KMS-11 (cell line): ENCODE data around the gene SLC2A5.

Source experiments
- H2AFZ ChIP-seq: fragments of 200-600 bp; sonication (generic); 2 replicates; pipeline ENCODE4 v1.6.1; 2016; ENCODE audit warnings: antibody characterized with exemption, mixed run types, low read depth
- H3K27ac ChIP-seq: fragments of 200-600 bp; sonication (generic); 2 replicates; pipeline ENCODE4 v1.6.1; 2016; ENCODE audit warnings: mild to moderate bottlenecking, mixed run types
- H3K27me3 ChIP-seq: fragments of 200-600 bp; sonication (generic); 2 replicates; pipeline ENCODE4 v1.6.1; 2017; ENCODE audit warnings: mild to moderate bottlenecking, low read depth, mixed run types, moderate library complexity; ENCODE audit not compliant: insufficient read depth
- H3K36me3 ChIP-seq: fragments of 200-600 bp; sonication (generic); 2 replicates; pipeline ENCODE4 v1.6.1; 2017; ENCODE audit warnings: mild to moderate bottlenecking, mixed run types; ENCODE audit not compliant: insufficient read depth
- H3K4me1 ChIP-seq: fragments of 200-600 bp; sonication (generic); 2 replicates; pipeline ENCODE4 v1.6.1; 2016; ENCODE audit warnings: mild to moderate bottlenecking, low read depth, mixed run types; ENCODE audit not compliant: poor library complexity, severe bottlenecking
- H3K4me2 ChIP-seq: fragments of 200-600 bp; sonication (generic); 2 replicates; pipeline ENCODE4 v1.7.0; 2016; ENCODE audit warnings: mild to moderate bottlenecking, mixed run types
- H3K4me3 ChIP-seq: fragments of 200-600 bp; sonication (generic); IDR thresholded peaks from 2 replicates; pipeline ENCODE4 v1.6.1; 2017; ENCODE audit warnings: low read depth, low read length, mixed read lengths; ENCODE audit not compliant: insufficient read depth
- H3K79me2 ChIP-seq: fragments of 200-600 bp; sonication (generic); 2 replicates; pipeline ENCODE4 v1.6.1; 2016; ENCODE audit warnings: low read depth, mixed run types; ENCODE audit not compliant: insufficient read depth
- H3K9ac ChIP-seq: fragments of 200-600 bp; sonication (generic); 2 replicates; pipeline ENCODE4 v1.6.1; 2016; ENCODE audit warnings: mild to moderate bottlenecking, mixed run types
- H4K20me1 ChIP-seq: fragments of 200-600 bp; sonication (generic); 2 replicates; pipeline ENCODE4 v1.6.1; 2016; ENCODE audit warnings: mild to moderate bottlenecking, mixed run types; ENCODE audit not compliant: insufficient read depth
- TF ChIP-seq, protein P1 (sequence below): fragments of 200-600 bp; sonication (generic); conservative IDR thresholded peaks from 2 replicates; pipeline ENCODE4 v1.6.1; 2017; ENCODE audit warnings: low read depth, mild to moderate bottlenecking, antibody characterized with exemption, low read length, moderate library complexity, mixed read lengths

SLC2A5 gene

DNA sequence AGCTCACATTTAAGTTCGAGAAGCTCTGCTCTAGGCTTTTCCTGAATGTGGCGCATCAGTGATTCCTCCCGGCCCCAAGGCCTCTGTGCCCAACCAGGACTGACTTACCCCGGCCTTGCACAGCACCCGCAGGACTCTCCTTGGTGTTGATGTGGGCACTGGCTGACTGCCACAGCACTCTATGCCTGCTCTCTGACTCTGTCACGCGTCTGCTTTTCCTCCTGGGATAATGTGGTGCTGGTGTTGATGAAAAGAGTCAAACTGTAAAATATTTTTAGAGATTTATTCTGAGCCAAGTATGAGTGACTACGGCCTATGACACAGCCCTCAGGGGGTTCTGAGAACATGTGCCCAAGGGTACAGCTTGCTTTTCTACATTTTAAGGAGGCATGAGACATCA, 15.5 kb upstream of the SLC2A5 start:
- TF ChIP-seq, protein P1, sequence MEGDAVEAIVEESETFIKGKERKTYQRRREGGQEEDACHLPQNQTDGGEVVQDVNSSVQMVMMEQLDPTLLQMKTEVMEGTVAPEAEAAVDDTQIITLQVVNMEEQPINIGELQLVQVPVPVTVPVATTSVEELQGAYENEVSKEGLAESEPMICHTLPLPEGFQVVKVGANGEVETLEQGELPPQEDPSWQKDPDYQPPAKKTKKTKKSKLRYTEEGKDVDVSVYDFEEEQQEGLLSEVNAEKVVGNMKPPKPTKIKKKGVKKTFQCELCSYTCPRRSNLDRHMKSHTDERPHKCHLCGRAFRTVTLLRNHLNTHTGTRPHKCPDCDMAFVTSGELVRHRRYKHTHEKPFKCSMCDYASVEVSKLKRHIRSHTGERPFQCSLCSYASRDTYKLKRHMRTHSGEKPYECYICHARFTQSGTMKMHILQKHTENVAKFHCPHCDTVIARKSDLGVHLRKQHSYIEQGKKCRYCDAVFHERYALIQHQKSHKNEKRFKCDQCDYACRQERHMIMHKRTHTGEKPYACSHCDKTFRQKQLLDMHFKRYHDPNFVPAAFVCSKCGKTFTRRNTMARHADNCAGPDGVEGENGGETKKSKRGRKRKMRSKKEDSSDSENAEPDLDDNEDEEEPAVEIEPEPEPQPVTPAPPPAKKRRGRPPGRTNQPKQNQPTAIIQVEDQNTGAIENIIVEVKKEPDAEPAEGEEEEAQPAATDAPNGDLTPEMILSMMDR = no peak
- Histone ChIP-seq H3K9ac (no peak overlapping the region), H2AFZ (no peak overlapping the region), H3K27ac (no peak overlapping the region), H4K20me1 (no peaks in the 10 kb centered on the region), H3K27me3 (peaks cover 71% of the 10 kb centered on the region), H3K4me2 (no peak overlapping the region), H3K4me3 (no peak overlapping the region), H3K4me1 (peaks cover 22% of the 10 kb centered on the region), H3K36me3 (no peaks in the 10 kb centered on the region), H3K79me2 (no peaks in the 10 kb centered on the region)

DNA sequence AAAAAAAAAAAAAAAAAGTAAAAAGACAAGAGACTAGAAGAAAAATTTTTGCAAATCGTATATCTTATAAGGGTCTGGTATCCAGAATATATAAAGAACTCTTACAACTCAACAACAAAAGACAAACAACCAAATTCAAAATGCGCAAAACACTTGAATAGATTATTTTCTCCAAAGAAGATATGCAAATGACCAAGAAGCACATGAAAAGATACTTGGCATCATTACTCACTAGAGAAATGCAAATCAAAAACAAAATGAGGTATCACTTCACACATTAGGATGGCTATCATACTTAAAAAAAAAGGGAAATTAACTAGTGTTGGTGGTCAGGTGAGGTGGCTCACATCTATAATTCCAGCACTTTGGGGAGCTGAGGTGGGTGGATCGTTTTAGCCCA, 12.0 kb upstream of the SLC2A5 start:
- Histone ChIP-seq H3K9ac (no peak overlapping the region), H4K20me1 (no peaks in the 10 kb centered on the region), H3K27ac (no peak overlapping the region), H3K4me3 (no peak overlapping the region), H3K4me2 (peak overlapping the region; percentile 30; the same call in 1 of the 2 replicates), H3K4me1 (peaks cover 44% of the 10 kb centered on the region), H3K27me3 (peaks cover 80% of the 10 kb centered on the region), H3K79me2 (no peaks in the 10 kb centered on the region), H3K36me3 (no peaks in the 10 kb centered on the region), H2AFZ (no peak overlapping the region)
- TF ChIP-seq, protein P1 = no peak

DNA sequence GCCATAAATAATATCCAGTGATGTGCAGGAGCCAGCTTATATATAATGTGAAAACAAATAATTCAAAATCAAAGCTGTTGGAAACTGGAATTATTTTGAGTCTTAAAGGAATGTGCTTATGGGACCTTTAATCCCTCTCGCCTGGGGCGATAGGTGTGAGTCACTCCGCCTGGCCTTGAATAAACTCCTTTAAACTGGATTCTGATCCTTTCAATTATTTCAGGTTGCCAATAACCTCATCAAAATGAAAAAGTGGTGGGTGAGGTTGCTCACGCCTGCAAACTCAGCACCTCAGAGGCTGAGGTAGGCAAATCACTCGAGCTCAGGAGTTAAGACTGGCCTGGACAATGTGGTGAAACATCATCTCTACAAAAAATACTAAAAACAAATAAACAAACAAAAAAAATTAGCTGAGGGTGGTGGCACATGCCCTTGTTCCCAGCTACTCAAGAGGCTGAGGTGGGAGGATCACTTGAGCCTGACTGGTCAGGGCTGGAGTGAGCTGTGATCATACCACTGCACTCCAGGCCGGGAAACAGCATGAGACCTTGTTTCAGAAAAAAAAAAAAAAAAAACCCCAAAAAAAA, 11.4 kb upstream of the SLC2A5 start:
- H4K20me1 ChIP-seq = no peaks in the 10 kb centered on the region
- no peaks in the 10 kb centered on the region for H3K36me3 ChIP-seq
- peaks cover 80% of the 10 kb centered on the region for H3K27me3 ChIP-seq
- H3K27ac ChIP-seq = no peak overlapping the region
- peak overlapping the region; percentile 16 for H3K4me3 ChIP-seq
- peak overlapping the region; percentile 30 for H3K4me2 ChIP-seq
- peaks cover 44% of the 10 kb centered on the region for H3K4me1 ChIP-seq
- H3K79me2 ChIP-seq = no peaks in the 10 kb centered on the region
- TF ChIP-seq, protein P1 = no peak
- no peak overlapping the region for H2AFZ ChIP-seq
- H3K9ac ChIP-seq = no peak overlapping the region

DNA sequence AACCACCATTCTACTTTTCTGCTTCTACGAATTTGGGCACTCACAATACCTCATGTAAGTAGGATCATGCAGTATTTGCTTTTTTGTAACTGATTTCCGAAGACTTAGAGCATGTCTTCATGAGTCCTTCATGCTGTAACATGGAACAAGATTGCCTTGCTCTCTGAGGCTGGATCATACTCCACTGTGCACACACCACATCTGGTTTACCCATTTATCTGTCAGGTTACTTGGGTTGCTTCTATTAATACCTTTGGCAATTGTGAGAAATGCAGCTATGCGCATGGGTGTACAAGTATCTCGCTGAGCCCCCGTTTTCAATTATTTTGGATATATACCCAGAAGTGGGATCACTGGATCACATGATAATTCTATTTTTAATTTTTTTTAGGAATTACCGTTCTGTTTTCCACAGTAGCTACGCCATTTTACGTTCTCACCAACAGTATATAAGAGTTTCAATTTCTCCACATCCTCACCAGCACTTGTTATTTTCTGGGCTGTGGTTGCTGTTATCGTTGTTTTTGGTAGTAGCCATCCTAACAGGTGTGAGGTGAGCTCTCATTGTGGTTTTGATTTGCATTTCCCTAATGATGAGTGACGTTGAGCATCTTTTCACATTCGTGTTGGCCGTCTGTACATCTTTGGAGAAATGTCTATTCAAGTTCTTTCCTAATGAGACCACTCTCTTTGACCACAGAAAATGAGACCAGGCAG, 10.7 kb upstream of the SLC2A5 start:
- H3K36me3 ChIP-seq = no peaks in the 10 kb centered on the region
- H3K27me3 ChIP-seq = peaks cover 80% of the 10 kb centered on the region
- H3K4me3 ChIP-seq = peak overlapping the region; percentile 16
- H2AFZ ChIP-seq = no peak overlapping the region
- H3K27ac ChIP-seq = no peak overlapping the region
- H3K79me2 ChIP-seq = no peaks in the 10 kb centered on the region
- TF ChIP-seq, protein P1 = no peak
- H3K9ac ChIP-seq = no peak overlapping the region
- peaks cover 44% of the 10 kb centered on the region for H3K4me1 ChIP-seq
- H3K4me2 ChIP-seq = peak overlapping the region; percentile 30
- no peaks in the 10 kb centered on the region for H4K20me1 ChIP-seq
